HEK293 (cell line): ENCODE results near the gene TLR8.

ENCODE experiments used
- CTCF ChIA-PET: fragments of 350-600 bp; formaldehyde crosslinking; extraction: SDS; loops from one replicate; lab custom pipeline; 2021; ENCODE audit warnings: antibody characterized with exemption; lab: Yijun Ruan, JAX
- POLR2A ChIA-PET: fragments of 300-600 bp; formaldehyde crosslinking; extraction: SDS; loops from one replicate; lab custom pipeline; 2020; ENCODE audit warnings: antibody characterized with exemption, inconsistent platforms; lab: Yijun Ruan, JAX
- H3K27ac ChIP-seq: fragments of 200-500 bp; sonication (Bioruptor generic); 2 replicates; pipeline ENCODE4 v1.5.1; 2014; ENCODE audit warnings: low read depth, low read length, control low read depth, inconsistent platforms; ENCODE audit errors: extremely low read depth
- H3K36me3 ChIP-seq, 2 experiments: fragments of 200-500 bp in 1 of 2; sonication (Bioruptor generic) in 1 of 2; 1 replicate in 1 of 2; 2 replicates in 1 of 2; pipeline ENCODE4 v1.5.1; 2014 to 2017; ENCODE audit warnings: inconsistent platforms in 2 of 2, low read length in 2 of 2; ENCODE audit not compliant: control insufficient read depth in 2 of 2, insufficient read depth in 1 of 2
- H3K4me1 ChIP-seq: fragments of 200-500 bp; sonication (Bioruptor generic); 2 replicates; pipeline ENCODE4 v1.5.1; 2014; ENCODE audit warnings: mild to moderate bottlenecking, low read length, inconsistent platforms; ENCODE audit not compliant: control insufficient read depth, insufficient read depth
- H3K4me3 ChIP-seq: 2 replicates; pipeline ENCODE4 v1.5.1; 2011; ENCODE audit warnings: low read depth, mild to moderate bottlenecking, control low read depth, low read length, moderate library complexity
- H3K9me3 ChIP-seq: fragments of 200-500 bp; sonication (Bioruptor generic); 2 replicates; pipeline ENCODE4 v1.5.1; 2014; ENCODE audit warnings: low read depth, low read length, inconsistent platforms; ENCODE audit not compliant: control insufficient read depth, insufficient read depth
- BCL11A ChIP-seq: fragments of 450-650 bp; formaldehyde crosslinking; IDR thresholded peaks from 2 replicates; pipeline ENCODE4 v1.5.1; 2016; ENCODE audit warnings: low read depth, missing biosample characterization, missing genetic modification characterization
- EGR2 ChIP-seq: fragments of 450-650 bp; formaldehyde crosslinking; IDR thresholded peaks from 2 replicates; pipeline ENCODE4 v1.5.1; 2016; ENCODE audit warnings: low read depth, missing biosample characterization, missing genetic modification characterization
- GLI4 ChIP-seq: fragments of 450-650 bp; formaldehyde crosslinking; IDR thresholded peaks from 2 replicates; pipeline ENCODE4 v1.5.1; 2016; ENCODE audit warnings: missing biosample characterization, missing genetic modification characterization
- KLF7 ChIP-seq: fragments of 450-650 bp; formaldehyde crosslinking; IDR thresholded peaks from 2 replicates; pipeline ENCODE4 v1.5.1; 2016; ENCODE audit warnings: missing biosample characterization, missing genetic modification characterization, borderline replicate concordance
- MZF1 ChIP-seq: fragments of 450-650 bp; formaldehyde crosslinking; IDR thresholded peaks from 2 replicates; pipeline ENCODE4 v1.5.1; 2017; ENCODE audit warnings: missing biosample characterization, missing genetic modification characterization, borderline replicate concordance
- PRDM4 ChIP-seq: fragments of 450-650 bp; formaldehyde crosslinking; IDR thresholded peaks from 2 replicates; pipeline ENCODE4 v1.5.1; 2017; ENCODE audit warnings: missing biosample characterization, missing genetic modification characterization
- TSHZ1 ChIP-seq: fragments of 450-650 bp; formaldehyde crosslinking; IDR thresholded peaks from 2 replicates; pipeline ENCODE4 v1.5.1; 2016; ENCODE audit warnings: missing biosample characterization, missing genetic modification characterization, borderline replicate concordance
- ZBTB21 ChIP-seq: fragments of 450-650 bp; formaldehyde crosslinking; IDR thresholded peaks from 2 replicates; pipeline ENCODE4 v1.5.1; 2017; ENCODE audit warnings: missing biosample characterization, missing genetic modification characterization
- ZBTB6 ChIP-seq: fragments of 450-650 bp; formaldehyde crosslinking; IDR thresholded peaks from 2 replicates; pipeline ENCODE4 v1.5.1; 2017; ENCODE audit warnings: missing biosample characterization, missing genetic modification characterization
- ZBTB7A ChIP-seq: fragments of 450-650 bp; formaldehyde crosslinking; IDR thresholded peaks from 2 replicates; pipeline ENCODE4 v1.5.1; 2016; ENCODE audit warnings: low read depth, missing biosample characterization, missing genetic modification characterization
- ZNF2 ChIP-seq: fragments of 450-650 bp; formaldehyde crosslinking; IDR thresholded peaks from 2 replicates; pipeline ENCODE4 v1.5.1; 2016; ENCODE audit warnings: missing biosample characterization, missing genetic modification characterization
- ZNF202 ChIP-seq: fragments of 450-650 bp; formaldehyde crosslinking; IDR thresholded peaks from 2 replicates; pipeline ENCODE4 v1.5.1; 2016; ENCODE audit warnings: missing biosample characterization, missing genetic modification characterization, borderline replicate concordance
- ZNF239 ChIP-seq: fragments of 450-650 bp; formaldehyde crosslinking; IDR thresholded peaks from 2 replicates; pipeline ENCODE4 v1.5.1; 2016; ENCODE audit warnings: missing biosample characterization, missing genetic modification characterization
- ZNF394 ChIP-seq: fragments of 450-650 bp; formaldehyde crosslinking; IDR thresholded peaks from 2 replicates; pipeline ENCODE4 v1.5.1; 2016; ENCODE audit warnings: missing biosample characterization, missing genetic modification characterization, mild to moderate bottlenecking, moderate library complexity, borderline replicate concordance
- ZNF560 ChIP-seq: fragments of 450-650 bp; formaldehyde crosslinking; IDR thresholded peaks from 2 replicates; pipeline ENCODE4 v1.5.1; 2017; ENCODE audit warnings: missing biosample characterization, missing genetic modification characterization, borderline replicate concordance
- ZNF571 ChIP-seq: fragments of 450-650 bp; formaldehyde crosslinking; IDR thresholded peaks from 2 replicates; pipeline ENCODE4 v1.5.0; 2017; ENCODE audit warnings: missing biosample characterization, missing genetic modification characterization
- ZNF660 ChIP-seq: fragments of 450-650 bp; IDR thresholded peaks from 2 replicates; pipeline ENCODE4 v1.5.1; 2018; ENCODE audit warnings: missing biosample characterization, mild to moderate bottlenecking, missing genetic modification characterization
- ZNF76 ChIP-seq: fragments of 450-650 bp; formaldehyde crosslinking; IDR thresholded peaks from 2 replicates; pipeline ENCODE4; 2016; ENCODE audit warnings: low read depth, missing biosample characterization, missing genetic modification characterization, borderline replicate concordance

The TLR8 gene

GRCh38 chrX:12896935-12897334 is 9.5 kb upstream of the TLR8 start:
- Histone ChIP-seq H3K4me3 (no peak overlapping the region), H3K9me3 (no peaks in the 10 kb centered on the region), H3K36me3 (no peaks in the 10 kb centered on the region), H3K27ac (no peak overlapping the region), H3K4me1 (no peaks in the 10 kb centered on the region)
- no peak for TF ChIP-seq EGR2 (tag by site-specific recombination)
- TF ChIP-seq TSHZ1 (tag by site-specific recombination), result no peak
- no peak for TF ChIP-seq ZNF394 (tag by site-specific recombination)
- no peak for TF ChIP-seq BCL11A (tag by site-specific recombination)
- TF ChIP-seq ZNF239 (tag by site-specific recombination), result no peak
- no peak for TF ChIP-seq ZNF571 (tag by site-specific recombination)
- TF ChIP-seq MZF1, result no peak
- TF ChIP-seq ZNF76 (tag by site-specific recombination), result no peak
- TF ChIP-seq ZNF660 (tag by site-specific recombination), result no peak
- TF ChIP-seq KLF7 (tag by site-specific recombination), result no peak
- TF ChIP-seq GLI4 (tag by site-specific recombination), result no peak
- TF ChIP-seq ZBTB7A (tag by site-specific recombination), result no peak
- no peak for TF ChIP-seq ZBTB21 (tag by site-specific recombination)
- no peak for TF ChIP-seq ZBTB6 (tag by site-specific recombination)
- TF ChIP-seq PRDM4 (tag by site-specific recombination), result no peak
- TF ChIP-seq ZNF202 (tag by site-specific recombination), result no peak
- TF ChIP-seq ZNF2 (tag by site-specific recombination), result no peak
- ChIA-PET CTCF (interaction anchor here (0.7 to 1.7 kb wide), 5 partner anchors 11 to 195 kb away, joined by 3 to 19 read pairs (median 3); no protein-coding TSS in a partner anchor), POLR2A (no interaction called here)

GRCh38 chrX:12898073-12898472 is 8.3 kb upstream of the TLR8 start:
- Histone ChIP-seq H3K4me1 (no peaks in the 10 kb centered on the region), H3K27ac (no peak overlapping the region), H3K9me3 (no peaks in the 10 kb centered on the region), H3K36me3 (no peaks in the 10 kb centered on the region), H3K4me3 (no peak overlapping the region)
- CTCF ChIA-PET, result interaction anchor here (0.6 to 1.3 kb wide), 7 partner anchors 17 to 197 kb away, joined by 3 to 6 read pairs (median 3); no protein-coding TSS in a partner anchor
- no peak for TF ChIP-seq ZNF560 (tag by site-specific recombination)
- POLR2A ChIA-PET, result no interaction called here
